NOMO-1 (cell line): ENCODE data around the gene EIF3C.
"Not testable (repeated sequence)": the region's sequence is repeated elsewhere in the genome, so short reads cannot be mapped to it uniquely, and the experiment has no call there.

Experiments used
- DNase-seq, 2 experiments: peaks; one replicate each; lab custom pipeline; 2025; ENCODE audit not compliant: unreplicated experiment in 2 of 2; lab: John Stamatoyannopoulos, UW

Gene EIF3C, protein sequence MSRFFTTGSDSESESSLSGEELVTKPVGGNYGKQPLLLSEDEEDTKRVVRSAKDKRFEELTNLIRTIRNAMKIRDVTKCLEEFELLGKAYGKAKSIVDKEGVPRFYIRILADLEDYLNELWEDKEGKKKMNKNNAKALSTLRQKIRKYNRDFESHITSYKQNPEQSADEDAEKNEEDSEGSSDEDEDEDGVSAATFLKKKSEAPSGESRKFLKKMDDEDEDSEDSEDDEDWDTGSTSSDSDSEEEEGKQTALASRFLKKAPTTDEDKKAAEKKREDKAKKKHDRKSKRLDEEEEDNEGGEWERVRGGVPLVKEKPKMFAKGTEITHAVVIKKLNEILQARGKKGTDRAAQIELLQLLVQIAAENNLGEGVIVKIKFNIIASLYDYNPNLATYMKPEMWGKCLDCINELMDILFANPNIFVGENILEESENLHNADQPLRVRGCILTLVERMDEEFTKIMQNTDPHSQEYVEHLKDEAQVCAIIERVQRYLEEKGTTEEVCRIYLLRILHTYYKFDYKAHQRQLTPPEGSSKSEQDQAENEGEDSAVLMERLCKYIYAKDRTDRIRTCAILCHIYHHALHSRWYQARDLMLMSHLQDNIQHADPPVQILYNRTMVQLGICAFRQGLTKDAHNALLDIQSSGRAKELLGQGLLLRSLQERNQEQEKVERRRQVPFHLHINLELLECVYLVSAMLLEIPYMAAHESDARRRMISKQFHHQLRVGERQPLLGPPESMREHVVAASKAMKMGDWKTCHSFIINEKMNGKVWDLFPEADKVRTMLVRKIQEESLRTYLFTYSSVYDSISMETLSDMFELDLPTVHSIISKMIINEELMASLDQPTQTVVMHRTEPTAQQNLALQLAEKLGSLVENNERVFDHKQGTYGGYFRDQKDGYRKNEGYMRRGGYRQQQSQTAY

DNA sequence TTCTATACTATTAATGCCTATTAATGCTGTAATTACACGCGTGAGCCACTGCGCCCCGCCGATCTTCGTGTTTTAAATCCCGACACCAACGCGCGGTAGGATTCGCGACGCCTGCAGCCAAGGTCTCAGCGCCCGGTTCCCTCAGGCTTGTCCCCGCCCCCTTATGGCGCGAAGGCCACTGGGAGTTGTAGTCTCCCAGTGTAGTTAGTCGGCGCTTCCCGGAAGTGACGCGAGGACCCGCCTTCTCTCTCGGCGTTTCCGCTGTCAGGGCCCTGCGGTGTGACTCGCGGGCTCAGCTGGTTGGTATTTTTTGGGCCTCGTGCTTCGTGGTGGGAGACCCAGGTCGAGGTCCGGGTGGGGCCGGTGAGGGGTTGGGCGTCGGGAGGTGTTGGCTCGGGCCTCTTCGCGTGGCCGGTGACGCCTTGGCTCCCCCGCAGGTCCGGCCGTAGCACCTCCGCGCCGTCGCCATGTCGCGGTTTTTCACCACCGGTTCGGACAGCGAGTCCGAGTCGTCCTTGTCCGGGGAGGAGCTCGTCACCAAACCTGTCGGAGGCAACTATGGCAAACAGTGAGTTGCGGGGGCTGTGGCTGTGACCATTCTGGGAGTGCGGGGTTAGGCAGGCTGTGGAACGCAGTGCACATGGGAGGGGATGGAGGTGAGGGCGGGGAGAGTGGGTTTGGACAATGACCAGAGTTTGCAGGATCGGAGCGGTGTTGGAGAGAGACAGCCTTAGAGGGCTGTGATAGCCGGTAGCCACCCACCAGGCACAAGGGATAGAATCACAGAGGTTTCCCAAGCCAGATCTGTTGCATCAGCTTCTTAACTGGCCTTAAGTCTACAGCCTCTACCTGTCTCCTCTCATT, at the start of gene EIF3C:
TSS of gene EIF3C (plus strand) at position 245 of the 864 bp plus-strand sequence. CDS start at position 468, 223 bp downstream.
- DNase-seq = not testable (repeated sequence)

DNA sequence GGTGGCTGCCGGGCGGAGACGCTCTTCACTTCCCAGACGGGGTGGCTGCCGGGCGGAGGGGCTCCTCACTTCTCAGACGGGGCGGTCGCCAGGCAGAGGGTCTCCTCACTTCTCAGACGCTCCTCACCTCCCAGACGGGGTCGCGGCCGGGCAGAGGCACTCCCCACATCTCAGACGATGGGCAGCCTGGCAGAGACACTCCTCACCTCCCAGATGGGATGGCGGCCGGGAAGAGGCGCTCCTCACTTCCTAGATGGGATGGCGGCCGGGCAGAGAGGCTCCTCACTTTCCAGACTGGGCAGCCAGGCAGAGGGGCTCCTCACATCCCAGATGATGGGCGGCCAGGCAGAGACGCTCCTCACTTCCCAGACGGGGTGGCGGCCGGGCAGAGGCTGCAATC, 45.0 kb upstream of the EIF3C start:
- not testable (repeated sequence) for DNase-seq

DNA sequence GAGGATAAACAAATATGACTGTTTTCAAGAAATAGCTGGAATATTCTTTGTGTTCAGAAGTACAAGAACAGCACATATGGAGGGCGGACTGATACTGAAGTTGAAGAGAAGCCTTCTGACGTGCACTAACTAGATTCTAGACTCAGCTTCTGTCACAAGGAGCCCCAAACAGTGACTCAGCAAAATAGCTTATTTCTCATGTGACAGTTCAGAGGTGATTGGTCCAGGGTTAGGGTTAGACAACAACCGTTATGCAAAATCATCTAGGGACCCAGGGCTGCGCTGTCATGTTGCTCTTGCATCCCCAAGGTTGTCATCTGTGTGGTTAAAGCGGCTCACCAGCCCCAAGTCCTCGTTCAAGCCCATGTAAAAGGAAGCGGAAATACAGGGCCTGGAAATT, 43.8 kb upstream of the EIF3C start:
- DNase-seq = not testable (repeated sequence)

DNA sequence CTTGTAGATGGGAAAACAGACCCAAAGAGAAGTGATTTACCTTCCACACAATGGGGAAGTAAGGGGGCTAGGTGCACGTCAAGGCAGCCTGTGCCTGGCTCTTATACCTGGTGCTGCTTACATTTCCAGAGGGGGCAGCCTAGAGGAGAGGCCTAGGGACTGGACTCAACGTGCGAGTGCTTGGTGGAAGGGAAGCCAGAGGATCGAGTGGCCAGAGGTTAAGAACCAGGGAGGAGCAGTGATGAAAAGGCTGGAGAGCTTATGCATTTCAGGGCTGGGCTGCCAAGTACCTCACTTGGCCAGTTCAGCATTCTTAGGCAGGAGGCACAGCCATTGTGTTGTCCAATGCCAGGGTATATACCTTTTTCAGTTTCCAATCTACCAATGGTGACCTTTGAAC, 43.1 kb upstream of the EIF3C start:
- not testable (repeated sequence) for DNase-seq

DNA sequence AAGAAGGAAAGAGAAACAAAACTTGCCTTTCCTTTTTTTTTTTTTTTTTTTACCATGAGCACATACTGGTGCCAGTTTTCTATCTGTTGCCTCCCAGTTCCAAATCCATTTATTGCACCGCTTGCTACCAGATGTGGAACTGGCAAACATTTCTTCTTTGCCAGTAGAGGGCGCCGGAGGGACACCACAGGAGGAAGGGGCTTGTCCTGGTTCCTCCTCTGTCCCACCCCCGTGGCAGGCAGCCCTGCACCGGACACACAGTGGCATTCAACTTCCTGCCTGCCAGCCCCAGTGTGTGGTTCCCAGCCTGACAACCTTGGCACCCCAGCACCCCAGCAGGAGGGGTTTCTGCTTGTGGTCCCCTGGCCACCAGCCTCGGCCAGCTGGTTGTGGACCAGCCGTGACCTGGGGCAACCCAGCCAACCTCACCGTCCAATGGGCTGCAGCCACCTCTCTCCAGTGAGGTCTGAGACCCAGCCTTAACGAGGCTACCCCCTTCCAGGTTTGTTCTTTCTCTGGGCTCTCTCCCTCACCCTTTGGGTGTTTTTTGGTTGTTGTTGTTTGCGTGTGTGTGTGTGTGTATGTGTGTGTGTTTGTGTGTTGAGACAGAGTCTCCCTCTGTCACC, 22.8 kb upstream of the EIF3C start:
- DNase-seq = not testable (repeated sequence)

DNA sequence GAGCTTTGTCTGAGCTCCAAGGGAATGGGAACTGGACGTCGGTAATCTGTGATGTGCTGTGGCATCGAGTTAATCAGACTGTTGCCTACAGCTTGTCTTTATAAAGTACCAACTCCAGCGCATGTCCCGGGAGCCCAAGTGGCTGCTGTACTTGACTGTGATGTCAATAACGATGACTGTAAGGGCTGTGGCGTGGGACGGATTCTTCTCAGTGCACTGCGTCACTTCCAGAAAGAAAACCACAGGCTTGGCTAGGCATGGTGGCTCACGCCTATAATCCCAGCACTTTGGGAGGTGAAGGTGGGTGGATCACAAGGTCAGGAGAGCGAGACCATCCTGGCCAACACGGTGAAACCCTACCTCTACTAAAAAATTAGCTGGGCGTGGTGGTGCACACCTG, 21.8 kb upstream of the EIF3C start:
- not testable (repeated sequence) for DNase-seq

DNA sequence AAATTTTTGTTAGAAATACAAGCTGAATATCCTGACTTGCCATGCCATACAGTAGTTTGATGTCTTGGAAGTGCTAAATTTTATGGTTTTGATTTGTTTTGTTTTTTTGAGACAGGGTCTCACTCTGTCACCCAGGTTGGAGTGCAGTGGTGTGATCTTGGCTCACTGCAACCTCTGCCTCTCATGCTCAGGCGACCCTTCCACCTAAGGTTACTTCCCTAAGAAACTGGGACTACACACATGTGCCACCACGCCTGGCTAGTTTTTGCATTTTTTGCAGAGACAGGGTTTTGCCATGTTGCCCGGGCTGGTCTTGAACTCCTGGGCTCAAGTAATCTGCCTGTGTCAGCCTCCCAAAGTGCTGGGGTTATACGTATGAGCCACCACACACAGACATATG, 19.5 kb upstream of the EIF3C start:
- not testable (repeated sequence) for DNase-seq

DNA sequence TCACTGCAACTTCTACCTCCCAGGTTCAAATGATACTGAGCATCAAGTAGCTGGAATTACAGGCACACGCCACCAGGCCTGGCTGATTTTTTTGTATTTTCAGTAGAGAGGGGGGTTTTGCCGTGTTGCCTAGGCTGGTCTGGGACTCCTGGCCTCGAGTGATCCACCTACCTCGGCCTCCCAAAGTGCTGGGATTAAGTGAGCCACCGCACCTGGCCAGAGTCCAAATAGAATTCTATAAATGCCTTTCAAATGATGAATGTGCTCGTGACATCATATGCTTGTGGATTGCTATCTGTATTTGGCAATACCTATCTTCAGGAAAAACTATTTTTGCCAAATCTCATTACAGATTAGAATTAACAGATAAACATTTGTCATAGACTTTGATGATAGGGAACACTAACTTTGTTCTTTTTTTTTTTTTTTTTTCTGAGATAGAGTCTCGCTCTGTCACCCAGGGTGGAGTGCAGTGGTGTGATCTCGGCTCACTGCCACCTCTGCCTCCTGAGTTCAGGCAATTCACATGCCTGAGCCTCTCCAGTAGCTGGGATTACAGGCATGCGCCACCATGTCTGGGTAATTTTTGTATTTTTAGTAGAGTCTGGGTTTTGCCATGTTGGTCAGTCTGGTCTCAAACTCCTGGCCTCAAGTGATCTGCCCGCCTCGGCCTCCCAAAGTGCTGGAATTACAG, 17.9 kb upstream of the EIF3C start:
- not testable (repeated sequence) for DNase-seq

DNA sequence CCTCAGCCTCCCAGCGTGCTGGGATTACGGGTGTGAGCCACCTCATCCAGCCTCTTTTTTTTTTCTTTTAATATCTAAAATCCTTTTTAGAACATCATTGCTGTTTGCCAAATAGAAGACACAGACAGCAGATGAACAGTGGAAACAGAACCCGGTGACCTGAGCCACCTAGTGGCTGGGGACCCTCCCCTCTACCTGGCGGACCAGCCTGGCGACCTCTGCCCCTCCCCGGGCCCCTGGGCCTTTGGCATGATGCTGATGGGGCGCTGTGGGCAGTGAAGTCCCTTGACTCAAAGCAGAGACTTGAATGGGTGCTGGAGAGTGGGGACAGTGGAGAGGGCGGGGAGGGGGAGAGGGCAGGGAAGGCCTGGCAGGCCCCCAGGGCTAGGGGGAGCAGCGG, 11.5 kb upstream of the EIF3C start:
- not testable (repeated sequence) for DNase-seq

DNA sequence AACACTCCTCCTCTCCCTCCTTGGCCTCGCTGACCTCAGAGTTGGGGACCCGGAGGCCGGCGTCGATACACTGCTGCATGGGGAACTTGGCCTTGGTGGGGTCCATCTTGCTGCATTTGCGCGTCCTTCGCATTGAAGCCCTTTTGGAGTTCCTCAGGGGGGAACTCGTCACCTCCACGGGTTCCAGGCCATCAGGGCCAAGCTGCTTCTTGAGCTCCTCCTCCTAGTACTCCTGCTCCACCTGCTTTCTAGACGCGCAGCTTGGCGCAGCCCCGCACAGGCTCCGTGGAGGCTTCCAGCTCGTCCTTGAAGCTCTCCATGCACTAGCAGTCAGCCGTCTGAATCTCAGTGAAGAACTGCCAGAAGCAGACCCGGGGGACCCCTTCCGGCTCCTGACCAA, 10.9 kb upstream of the EIF3C start:
- DNase-seq = not testable (repeated sequence)

DNA sequence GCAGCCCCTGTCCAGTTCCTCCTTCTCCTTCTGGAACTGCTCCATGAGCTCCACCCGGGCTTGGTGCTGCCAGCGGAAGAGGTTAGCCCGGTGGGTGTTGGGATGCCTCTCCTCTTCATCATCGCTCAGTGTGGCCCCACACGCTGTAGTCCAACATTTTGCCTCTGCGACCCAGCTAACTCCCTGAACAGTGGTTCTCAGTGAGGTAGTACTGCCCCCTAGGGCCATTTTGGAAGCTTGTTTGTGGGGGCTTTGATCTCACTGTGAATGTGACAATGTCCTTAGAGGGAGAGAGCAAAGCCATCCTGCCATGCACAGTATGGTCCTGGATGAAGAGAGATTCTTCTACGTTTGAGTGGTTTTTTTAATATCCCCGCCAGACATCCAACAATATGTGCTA, 9.9 kb upstream of the EIF3C start:
- not testable (repeated sequence) for DNase-seq

DNA sequence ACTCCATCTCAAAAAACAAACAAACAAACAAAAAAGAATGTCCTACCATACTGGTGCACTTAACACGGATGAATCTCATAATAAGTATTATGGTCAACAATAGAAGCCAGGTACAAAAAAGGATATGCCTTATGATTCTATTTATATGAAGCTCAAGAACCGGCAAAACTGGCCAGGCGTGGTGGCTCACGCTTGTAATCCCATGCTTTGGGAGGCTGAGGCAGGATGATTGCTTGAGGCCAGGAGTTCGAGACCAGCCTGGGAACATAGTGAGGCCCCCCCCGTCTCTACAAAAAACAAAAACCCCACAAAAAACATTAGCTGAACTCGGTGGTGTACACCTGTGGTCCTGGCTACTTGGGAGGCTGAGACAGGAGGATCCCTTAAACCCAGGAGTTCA, 7.0 kb upstream of the EIF3C start:
- DNase-seq = not testable (repeated sequence)

DNA sequence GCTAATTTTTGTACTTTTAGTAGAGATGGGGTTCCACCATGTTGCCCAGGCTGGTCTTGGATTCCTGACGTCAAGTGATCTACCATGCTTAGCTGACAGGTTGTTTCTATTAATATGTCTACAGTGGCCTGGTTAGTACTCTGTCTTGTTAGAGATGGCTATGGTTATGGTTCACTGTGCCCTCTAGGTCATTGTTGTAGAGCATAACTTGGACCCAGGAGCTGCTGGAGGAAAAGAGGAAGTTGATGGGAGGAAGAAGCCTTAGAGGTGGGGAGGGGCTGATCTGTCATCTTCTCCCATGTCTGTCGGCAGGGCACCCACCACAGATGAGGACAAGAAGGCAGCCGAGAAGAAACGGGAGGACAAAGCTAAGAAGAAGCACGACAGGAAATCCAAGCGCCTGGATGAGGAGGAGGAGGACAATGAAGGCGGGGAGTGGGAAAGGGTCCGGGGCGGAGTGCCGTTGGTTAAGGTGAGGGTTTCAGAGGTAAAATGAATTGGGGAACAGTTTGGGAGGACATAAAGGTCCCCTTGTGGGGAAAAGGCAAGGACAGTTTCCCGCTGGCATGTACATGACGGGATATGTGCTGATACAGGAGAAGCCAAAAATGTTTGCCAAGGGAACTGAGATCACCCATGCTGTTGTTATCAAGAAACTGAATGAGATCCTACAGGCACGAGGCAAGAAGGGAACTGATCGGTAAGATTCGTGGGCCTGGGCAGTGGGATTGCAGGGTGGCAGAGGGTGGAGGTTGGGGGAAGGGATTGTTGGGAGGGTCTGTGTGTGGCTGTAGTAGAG, 11.8 kb downstream of the EIF3C start:
- DNase-seq = not testable (repeated sequence)

DNA sequence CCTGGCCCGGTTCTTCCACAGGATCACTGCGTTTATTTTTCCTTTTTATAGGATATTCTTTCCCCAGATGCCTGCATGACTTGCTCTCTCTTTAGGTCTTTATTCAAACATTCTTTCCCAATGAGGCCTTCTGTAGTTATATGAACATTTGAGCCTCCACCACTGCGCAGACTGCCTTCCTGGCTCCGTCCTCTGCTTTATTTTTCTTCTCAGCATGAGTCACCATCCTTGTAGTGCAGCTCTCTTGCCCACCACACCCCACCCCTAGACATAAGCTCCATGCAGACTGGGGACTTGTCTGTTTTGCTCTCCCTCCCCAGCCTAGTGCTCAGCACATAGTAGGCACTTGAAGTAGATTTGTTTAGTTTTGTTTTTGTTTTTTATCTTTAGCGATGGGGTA, 20.0 kb downstream of the EIF3C start:
- DNase-seq = not testable (repeated sequence)

DNA sequence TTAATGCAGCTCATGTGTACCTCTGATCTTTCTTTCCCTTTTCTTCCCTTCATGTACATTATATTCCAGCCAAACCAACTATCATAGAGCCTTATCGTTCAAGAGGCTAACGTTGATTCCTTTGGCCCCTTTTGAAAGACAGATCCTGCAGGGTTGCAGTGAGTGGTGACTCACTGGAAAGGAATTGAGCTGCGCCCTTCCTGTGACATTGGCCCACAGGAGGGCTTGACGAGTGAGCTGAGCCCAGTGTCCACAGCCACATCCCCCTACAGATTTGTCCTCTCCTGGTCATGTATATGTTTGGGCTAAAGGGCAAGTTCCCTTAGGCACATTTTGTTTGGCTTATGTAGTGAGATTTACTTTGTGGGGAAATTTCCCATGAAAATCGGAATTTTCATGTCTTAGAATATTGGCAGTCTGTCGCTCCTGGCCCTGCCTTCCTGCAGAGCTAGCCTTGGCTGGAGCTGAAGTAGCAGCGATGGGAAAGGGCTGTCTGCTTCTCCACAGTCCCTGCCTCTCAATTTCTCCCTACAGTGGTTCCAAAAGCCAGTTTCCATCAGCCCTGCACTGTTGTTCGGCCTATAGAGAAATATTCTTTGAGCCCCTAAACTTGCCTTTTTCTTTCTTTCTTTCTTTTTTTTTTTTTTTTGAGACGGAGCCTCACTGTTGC, 21.3 kb downstream of the EIF3C start:
- DNase-seq = not testable (repeated sequence)

DNA sequence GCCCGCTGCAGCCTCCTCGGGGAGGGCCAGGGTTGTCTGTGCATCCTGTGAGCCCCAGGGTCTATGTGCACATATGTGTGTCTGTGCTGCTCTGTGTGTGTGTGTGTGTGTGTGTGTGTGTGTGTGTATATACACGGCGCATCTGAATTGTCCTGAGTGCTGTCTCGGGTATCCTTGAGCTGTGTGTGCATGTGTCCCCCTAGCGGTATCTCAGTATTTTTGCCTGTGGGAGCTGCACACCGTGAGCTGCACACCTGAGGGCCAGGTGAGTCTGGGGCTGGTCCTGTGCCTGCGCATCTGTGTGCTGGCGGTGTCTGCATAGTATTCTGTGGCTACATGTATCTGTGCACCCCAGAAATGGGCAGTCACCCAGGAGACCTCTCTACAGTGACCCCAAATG, 28.5 kb downstream of the EIF3C start:
- not testable (repeated sequence) for DNase-seq

DNA sequence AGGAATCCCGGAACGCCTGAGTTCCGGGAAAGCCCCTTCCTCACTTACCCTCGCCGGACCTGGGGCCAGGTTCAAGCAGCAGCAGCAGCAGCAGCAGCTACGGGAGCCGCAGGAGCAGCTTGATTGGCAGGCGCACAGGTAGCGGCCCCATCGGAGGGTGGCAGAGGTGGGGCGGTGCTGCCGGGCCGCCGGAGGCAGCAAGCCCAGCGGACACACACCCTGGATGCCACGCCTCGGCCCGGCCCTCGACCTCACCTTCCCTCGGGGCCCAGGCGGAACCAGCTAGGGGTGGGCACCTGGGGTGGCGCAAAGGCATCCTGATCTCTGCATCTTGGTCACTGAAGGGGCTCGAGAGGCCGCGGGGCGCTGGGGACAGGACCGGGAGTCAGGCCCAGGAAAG, 29.4 kb downstream of the EIF3C start:
- DNase-seq = not testable (repeated sequence)

DNA sequence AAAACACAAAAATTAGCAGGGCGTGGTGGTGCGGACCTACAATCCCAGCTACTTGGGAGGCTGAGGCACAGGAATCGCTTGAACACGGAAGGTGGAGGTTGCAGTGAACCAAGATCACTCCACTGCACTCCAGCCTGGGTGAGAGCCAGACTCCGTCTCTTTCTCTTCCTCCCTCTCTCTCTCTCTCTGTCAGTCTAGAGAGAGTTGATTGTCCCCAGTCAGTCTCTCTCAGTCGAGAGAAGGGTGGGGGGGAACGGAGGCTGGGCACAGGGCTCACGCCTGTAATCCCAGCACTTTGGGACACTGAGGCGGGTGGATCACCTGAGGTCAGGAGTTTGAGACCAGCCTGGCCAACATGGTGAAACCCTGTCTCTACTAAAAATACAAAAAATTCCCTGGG, 30.0 kb downstream of the EIF3C start:
- not testable (repeated sequence) for DNase-seq
